LNCAP (cell line): ENCODE measurements around the gene C17orf114.

Experiments
- TF ChIP-seq, protein P1 (sequence below): fragments of 450-650 bp; IDR thresholded peaks from 2 replicates; pipeline ENCODE4 v1.5.1; 2017; ENCODE audit warnings: mild to moderate bottlenecking

The C17orf114 gene

DNA sequence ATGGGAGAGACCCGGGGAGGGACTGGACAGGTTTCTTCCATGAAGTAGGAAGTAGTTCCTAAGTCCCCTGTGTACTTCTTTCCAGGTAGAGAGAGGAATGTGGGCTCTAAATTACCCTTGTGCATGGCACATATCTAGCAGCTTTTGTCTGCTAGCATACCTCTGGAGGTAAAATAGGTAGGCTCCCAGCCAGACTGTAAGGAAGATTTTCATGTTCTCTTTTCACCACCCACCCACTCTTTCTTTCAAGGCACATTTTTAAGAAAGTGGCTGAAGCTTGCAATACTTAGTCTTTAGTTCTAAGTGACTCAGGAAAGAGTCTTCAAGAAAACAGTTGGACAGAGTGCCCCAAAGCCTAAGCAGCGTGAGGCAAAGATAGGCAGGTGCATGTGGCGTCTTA is 40.2 kb upstream of the C17orf114 start:
- TF ChIP-seq, protein P1, sequence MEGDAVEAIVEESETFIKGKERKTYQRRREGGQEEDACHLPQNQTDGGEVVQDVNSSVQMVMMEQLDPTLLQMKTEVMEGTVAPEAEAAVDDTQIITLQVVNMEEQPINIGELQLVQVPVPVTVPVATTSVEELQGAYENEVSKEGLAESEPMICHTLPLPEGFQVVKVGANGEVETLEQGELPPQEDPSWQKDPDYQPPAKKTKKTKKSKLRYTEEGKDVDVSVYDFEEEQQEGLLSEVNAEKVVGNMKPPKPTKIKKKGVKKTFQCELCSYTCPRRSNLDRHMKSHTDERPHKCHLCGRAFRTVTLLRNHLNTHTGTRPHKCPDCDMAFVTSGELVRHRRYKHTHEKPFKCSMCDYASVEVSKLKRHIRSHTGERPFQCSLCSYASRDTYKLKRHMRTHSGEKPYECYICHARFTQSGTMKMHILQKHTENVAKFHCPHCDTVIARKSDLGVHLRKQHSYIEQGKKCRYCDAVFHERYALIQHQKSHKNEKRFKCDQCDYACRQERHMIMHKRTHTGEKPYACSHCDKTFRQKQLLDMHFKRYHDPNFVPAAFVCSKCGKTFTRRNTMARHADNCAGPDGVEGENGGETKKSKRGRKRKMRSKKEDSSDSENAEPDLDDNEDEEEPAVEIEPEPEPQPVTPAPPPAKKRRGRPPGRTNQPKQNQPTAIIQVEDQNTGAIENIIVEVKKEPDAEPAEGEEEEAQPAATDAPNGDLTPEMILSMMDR = no peak

DNA sequence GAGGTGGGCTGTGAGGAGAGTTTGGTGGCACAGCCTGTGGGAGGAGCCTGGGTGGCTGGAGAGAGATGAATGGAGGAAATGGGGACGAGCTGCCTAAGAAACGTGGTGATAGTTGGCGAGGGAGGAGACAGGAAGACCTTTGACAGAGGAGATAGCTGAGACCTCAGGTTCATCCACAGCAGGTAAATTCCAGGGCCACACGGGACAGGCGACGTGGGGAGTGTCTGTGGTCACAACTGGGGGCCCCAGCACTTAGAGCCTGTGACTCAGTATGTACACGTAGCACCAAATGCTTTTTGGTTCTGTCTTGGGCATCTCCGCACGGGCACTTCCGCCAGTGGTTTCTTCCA is 38.7 kb upstream of the C17orf114 start:
- TF ChIP-seq, protein P1 = no peak

DNA sequence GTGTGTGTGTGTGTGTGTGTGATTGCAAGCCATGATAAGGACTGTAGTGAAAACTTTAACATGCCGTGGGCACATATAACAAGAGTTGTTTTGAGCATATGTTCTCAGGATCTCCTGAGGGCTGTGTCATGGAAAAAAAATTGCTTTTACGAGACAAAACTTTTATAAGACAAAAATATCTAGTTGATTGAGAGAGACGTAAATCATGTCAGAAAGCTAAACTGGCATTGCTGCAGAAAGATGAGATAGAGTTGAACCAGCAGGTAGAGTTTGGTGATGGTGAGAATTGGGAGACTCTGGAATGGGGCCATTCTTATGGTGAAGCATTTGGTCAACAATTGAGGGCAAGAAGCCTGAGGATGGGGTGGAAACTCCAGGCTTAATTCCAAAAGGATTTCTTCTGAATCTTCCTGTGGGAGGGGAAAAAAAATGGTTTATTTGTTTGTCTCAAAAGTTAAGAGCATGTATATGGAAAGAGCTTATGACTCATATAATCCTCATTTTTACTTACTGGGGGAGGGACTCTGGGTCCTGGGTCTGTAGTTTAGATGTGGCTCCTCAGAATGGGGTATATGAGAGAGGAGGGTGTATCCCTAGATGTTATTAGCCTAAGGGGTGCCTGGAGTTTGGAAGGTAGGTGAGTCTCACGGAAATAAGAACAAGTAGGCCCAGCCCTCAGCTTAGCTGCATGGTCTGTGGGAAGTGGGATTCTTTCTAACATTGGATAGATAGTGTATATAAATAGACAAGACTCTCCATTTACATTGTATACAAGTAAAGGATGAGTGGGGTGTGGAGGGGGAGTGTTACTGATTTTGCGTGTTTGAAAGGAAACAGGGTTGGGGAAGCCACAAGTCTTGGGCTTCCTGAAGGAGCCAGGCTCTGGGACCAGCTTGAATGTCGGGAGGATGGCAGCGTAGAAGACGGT is 38.1 kb upstream of the C17orf114 start:
- TF ChIP-seq, protein P1 = no peak

DNA sequence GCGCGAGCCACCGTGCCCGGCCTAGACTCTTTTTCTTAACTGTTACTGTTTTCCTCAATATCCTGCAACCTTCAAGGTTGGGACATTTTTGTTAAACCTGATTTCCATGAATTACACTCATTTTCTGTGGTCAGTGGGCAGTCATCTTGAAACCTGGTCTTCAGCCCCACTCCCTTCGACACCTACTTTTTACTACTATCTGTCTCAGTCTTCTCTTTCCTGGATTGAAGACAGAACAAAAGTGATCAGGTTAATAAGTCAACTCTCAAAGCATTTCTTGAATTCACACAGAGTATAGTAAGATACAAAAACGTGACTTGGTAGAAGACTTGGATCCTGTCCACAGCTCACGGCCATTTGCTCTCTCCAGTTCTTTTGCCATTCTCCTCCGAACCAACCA is 37.1 kb upstream of the C17orf114 start:
- TF ChIP-seq, protein P1 = no peak

DNA sequence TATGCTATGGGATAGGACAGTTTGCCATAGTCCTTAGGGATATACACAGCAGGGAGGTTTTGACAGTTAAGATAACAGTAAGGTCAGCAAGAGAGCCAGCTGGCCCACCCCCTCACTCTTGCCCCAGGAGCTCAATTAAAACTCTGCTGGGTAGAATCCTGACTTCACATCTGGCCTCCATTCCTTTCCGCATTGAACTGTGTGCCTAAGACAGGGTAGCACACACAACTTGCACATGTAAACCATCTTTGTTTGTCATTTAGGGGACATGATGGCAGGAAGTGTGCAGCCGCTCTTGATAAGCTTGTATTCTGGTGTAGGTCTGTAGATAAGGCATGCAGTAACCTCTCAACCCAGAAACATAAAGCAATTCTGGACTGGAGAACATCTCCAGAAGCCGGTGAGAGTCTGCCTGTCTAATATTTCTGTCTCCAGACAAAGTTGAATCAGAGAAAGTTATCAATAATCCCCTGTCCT is 36.2 kb upstream of the C17orf114 start:
- TF ChIP-seq, protein P1 = no peak

DNA sequence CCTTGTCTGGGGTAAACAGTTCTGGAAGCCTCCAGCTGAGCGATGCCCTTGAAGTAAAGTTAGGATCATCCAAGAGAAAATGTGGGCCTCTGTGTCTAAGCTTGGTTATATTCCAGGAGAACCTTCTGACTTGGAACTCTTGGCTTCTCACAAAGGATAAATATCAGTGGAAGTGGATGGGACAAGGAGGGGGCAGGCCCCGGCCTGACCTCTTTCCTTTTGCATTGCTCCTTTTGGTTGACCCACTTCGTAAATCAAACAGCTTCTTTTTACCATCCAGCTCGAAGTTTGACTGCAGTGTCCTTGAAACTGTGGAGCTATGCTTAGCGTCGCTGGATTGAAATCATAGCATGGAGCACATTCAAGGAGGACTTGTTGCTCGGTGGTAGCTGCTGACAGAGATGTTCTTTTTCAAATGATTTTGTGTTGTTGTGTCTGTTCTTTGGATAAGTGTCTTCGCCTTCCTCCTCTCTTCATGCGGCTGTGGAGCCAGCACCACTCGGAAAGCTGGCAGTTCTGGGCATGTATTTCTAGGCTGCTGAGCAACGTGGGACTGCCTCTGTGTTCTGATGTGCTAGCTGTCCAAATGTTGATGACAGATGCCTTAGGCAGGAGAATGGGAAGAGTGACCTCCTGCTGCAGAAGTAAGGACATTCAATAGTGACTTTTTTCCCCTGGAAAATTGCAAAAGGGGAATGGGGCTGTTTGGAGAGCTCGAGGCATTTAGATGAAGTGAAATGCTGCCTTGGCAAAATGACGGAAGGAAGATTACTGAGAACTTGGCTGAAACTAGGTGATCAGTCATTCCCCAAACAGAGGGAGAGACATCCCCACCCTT is 35.6 kb upstream of the C17orf114 start:
- TF ChIP-seq, protein P1 = no peak

DNA sequence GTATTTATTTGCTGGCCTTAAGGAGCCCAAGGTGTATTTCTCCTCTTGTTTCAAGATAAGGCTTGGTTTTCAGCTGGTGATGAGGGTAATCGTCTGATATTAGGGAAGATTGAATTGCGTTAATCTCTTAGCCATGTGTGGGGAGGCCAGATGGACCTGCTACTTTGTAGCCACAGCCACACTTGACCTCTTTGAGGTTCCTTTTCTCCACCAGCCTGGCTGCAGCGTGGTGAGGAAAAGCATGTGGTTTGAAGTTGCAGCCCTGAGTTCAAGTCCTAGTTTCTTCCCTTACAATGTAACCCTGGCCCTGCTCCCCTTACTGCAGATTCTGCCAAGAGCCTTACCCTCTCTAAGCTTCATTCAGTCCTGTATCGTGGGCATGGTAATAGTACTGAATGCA is 34.1 kb upstream of the C17orf114 start:
- TF ChIP-seq, protein P1 = no peak
